Measurements from ENCODE around the gene B4GALNT2. TPM values are rescaled to one million over a fixed set of nuclear protein-coding genes. Genes with fewer than 3 reads are reported as not detected.

Gene B4GALNT2
- total and polyA plus RNA-seq, 2 experiments from 2014 or later, result not detected

DNA sequence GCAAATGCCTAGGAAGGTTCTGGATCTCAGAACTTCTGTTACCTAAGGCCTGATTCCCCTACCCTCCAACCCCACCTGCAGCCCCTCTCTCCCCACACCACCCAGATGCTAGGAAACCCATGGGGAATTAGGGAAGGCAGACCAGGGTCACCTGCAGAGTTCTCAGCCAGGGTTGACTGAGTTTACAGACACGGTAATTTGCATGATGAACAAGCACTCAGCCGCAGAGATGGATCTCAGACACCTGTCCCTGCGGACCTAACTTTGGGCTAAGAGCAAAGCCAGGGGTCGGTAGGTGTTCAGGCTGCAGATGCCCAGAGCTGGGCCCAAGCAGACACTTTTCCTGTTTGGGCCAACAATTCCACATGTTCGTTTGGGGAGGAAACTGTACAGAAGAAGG, 80.8 kb downstream of the B4GALNT2 start:
- Histone ChIP-seq H3K27ac (no peak overlapping the region), H3K36me3 (no peaks in the 10 kb centered on the region), H3K9me3 (ENCODE audit: low read depth) (no peaks in the 10 kb centered on the region), H3K4me3 (no peak overlapping the region), H3K27me3 (no peaks in the 10 kb centered on the region), H3K4me1 (ENCODE audit: low read depth) (no peaks in the 10 kb centered on the region)
- TF ChIP-seq, protein P1, sequence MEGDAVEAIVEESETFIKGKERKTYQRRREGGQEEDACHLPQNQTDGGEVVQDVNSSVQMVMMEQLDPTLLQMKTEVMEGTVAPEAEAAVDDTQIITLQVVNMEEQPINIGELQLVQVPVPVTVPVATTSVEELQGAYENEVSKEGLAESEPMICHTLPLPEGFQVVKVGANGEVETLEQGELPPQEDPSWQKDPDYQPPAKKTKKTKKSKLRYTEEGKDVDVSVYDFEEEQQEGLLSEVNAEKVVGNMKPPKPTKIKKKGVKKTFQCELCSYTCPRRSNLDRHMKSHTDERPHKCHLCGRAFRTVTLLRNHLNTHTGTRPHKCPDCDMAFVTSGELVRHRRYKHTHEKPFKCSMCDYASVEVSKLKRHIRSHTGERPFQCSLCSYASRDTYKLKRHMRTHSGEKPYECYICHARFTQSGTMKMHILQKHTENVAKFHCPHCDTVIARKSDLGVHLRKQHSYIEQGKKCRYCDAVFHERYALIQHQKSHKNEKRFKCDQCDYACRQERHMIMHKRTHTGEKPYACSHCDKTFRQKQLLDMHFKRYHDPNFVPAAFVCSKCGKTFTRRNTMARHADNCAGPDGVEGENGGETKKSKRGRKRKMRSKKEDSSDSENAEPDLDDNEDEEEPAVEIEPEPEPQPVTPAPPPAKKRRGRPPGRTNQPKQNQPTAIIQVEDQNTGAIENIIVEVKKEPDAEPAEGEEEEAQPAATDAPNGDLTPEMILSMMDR (IDR thresholded peaks at IDR 0.05; ENCODE audit: low read depth, low read length), result no peak
- DNase-seq (ENCODE audit: low read depth in 1 of 2, low spot score in 1 of 2), result no peak

DNA sequence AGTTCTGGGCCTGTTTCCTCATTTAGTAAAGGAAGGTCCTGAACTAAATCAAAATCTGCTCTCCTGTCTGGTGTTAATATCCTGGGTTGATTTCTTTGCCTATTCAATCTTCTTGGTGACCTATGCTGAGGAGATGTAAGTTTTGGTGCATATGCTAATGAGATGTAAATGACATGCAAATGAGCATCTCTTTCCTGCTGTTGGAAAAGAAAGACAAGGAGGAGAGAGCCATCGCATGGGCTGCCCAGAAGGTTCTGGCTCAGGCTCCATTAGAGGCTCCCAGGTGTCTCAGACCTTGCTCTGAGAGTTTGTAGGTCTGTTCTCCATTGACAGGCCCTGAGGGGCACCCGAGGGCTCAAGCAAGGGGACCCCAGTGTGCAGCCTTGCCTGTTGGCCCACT, 81.3 kb downstream of the B4GALNT2 start:
- no peaks in the 10 kb centered on the region for H3K9me3 ChIP-seq (ENCODE audit: low read depth)
- DNase-seq (ENCODE audit: low read depth in 1 of 2, low spot score in 1 of 2), result no peak
- TF ChIP-seq, protein P1 (IDR thresholded peaks at IDR 0.05; ENCODE audit: low read depth, low read length), result no peak
- H3K4me1 ChIP-seq (ENCODE audit: low read depth), result no peaks in the 10 kb centered on the region
- H3K27me3 ChIP-seq, result no peaks in the 10 kb centered on the region
- H3K4me3 ChIP-seq, result no peak overlapping the region
- H3K27ac ChIP-seq, result no peak overlapping the region
- H3K36me3 ChIP-seq, result no peaks in the 10 kb centered on the region

DNA sequence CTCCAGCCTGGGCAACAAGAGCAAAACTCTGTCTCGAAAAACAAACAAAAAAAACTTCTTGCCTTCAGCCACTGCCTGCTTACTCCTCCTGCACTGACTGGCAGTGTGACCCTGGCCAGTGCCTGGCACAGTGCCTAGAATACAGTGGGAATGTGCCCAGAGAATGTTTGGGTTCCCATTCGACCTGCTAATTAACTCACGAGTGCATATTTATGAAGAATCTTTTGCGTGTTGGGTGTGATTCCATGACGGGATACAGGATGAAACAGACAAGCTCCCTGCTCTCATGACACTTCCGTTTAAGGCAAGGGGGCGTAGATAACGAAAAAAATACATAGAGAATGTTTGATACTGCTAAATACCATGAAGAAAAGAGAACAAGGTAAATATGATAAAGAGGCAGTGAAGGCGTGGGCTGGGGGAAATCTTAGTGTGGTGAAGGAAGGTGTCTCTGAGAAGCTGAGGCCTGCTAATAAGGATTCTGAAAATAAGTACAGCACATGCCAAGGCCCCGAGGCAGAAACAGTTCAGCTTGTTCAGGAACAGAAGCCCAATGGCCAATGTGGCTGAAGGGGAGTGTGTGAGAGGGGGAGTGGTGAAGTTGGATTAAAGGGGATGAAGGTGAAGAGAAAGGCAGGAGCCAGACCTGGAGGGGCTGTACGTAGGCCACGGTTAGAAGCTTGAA, 82.2 kb downstream of the B4GALNT2 start:
- TF ChIP-seq, protein P1 (IDR thresholded peaks at IDR 0.05; ENCODE audit: low read depth, low read length), result no peak
- H3K36me3 ChIP-seq, result no peaks in the 10 kb centered on the region
- no peak for DNase-seq (ENCODE audit: low read depth in 1 of 2, low spot score in 1 of 2)
- H3K4me1 ChIP-seq (ENCODE audit: low read depth), result no peaks in the 10 kb centered on the region
- H3K9me3 ChIP-seq (ENCODE audit: low read depth), result no peaks in the 10 kb centered on the region
- H3K27me3 ChIP-seq, result no peaks in the 10 kb centered on the region
- no peak overlapping the region for H3K27ac ChIP-seq
- H3K4me3 ChIP-seq, result no peak overlapping the region

DNA sequence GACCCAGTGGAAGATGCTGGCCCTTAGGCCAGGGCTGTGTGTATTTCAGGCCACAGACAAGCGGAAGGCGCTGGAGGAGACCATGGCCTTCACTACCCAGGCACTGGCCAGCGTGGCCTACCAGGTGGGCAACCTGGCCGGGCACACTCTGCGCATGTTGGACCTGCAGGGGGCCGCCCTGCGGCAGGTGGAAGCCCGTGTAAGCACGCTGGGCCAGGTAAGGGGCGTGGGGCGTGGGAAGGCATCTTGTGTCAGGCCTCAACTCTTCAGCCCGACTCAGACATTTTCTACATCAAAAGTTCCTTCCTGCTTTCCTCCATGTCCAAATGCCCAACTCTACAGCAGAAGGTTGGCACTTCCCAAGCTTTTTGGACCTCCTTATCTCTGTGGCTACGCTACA, 83.9 kb downstream of the B4GALNT2 start:
- no peak overlapping the region for H3K27ac ChIP-seq
- H3K4me1 ChIP-seq (ENCODE audit: low read depth), result no peaks in the 10 kb centered on the region
- TF ChIP-seq, protein P1 (IDR thresholded peaks at IDR 0.05; ENCODE audit: low read depth, low read length), result no peak
- no peaks in the 10 kb centered on the region for H3K9me3 ChIP-seq (ENCODE audit: low read depth)
- H3K36me3 ChIP-seq, result no peaks in the 10 kb centered on the region
- no peak overlapping the region for H3K4me3 ChIP-seq
- no peak for DNase-seq (ENCODE audit: low read depth in 1 of 2, low spot score in 1 of 2)
- peaks cover 3% of the 10 kb centered on the region for H3K27me3 ChIP-seq

DNA sequence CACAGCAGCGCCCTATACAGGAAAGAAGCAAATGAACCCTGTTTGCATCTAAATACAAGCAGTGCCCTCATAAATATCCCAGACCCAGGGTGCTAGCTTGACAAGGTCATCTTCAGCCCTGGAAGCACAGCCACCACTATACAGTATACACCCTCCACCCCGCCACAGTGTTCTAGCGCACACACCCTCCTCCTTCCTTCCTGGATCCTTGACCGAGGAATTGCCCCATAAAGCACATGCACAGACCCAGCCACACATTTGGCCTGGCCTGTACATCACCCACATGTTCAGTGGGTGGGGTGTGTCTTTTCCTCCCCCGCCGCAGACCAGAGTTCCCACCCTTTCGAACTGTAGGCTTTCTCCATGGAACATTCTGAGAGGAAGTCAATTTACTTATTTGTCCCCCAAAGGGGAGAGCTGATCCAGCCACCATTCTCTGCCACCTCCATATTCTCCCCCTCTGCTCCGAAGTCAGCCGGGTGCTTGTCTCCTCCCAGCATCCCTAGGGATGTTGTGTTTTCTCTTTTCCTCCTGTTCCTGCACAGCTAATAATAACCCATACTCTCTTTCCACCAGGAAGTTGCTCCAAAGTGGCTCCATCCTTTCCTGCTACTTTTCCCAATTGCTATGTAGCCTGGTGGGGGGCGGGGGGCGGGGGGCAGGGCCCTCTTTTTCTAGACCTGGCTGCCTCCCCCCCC, 84.5 kb downstream of the B4GALNT2 start:
- Histone ChIP-seq H3K4me1 (ENCODE audit: low read depth) (no peaks in the 10 kb centered on the region), H3K36me3 (no peaks in the 10 kb centered on the region), H3K27me3 (peaks cover 9% of the 10 kb centered on the region), H3K4me3 (no peak overlapping the region), H3K9me3 (ENCODE audit: low read depth) (no peaks in the 10 kb centered on the region), H3K27ac (no peak overlapping the region)
- TF ChIP-seq, protein P1 (IDR thresholded peaks at IDR 0.05; ENCODE audit: low read depth, low read length), result no peak
- no peak for DNase-seq (ENCODE audit: low read depth in 1 of 2, low spot score in 1 of 2)
